ENCODE measurements around the gene CMTM8.
A peak's percentile ranks its signal among the peaks of the same experiment; 100 is the strongest.

Gene CMTM8

GRCh38 chr3:32309654-32310242 is 71.3 kb downstream of the CMTM8 start:
- DNase-seq: no peak

DNA sequence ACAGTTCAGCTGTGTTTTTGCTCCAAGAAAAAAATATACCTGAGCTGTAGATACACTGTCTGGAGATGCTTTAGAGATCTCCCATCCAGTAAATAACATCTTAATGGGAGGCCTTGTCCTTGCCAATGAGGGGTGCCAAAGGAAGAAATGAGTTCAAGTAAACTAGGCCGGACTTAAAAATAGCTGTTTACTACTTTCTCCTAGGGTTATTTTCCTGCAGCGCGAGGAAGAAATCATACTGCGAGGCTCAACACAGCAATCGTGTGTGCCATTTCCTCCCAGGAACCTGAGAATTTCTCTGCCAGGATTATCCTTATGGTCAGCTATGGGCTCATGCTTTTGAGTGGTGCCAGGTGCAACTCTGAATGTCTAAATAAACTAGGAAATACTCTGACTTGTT is 71.9 kb downstream of the CMTM8 start:
- no peak for DNase-seq

- no peak for DNase-seq
Measured at GRCh38 chr3:32310918-32311839, 72.7 kb downstream of the CMTM8 start.

GRCh38 chr3:32312251-32312650 is 73.8 kb downstream of the CMTM8 start:
- no peak for DNase-seq

DNA sequence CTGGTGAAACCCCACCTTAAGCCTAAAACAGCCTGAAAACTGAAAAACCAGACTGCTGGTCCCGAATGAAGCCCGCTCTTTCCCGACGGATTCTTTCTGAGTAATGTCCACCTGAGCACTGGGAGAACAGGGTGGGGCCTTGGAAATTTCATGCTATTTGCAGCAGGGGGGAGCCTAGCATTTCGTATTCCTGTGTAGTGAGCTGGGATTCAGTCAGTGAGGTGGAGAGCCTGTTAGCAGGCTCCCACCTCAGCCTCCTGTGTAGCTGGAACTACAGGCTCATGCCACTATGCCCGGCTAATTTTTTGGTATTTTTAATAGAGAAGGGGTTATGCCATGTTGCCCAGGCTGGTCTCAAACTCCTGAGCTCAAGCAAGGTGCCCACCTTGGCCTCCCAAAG is 74.7 kb downstream of the CMTM8 start:
- DNase-seq: no peak

DNA sequence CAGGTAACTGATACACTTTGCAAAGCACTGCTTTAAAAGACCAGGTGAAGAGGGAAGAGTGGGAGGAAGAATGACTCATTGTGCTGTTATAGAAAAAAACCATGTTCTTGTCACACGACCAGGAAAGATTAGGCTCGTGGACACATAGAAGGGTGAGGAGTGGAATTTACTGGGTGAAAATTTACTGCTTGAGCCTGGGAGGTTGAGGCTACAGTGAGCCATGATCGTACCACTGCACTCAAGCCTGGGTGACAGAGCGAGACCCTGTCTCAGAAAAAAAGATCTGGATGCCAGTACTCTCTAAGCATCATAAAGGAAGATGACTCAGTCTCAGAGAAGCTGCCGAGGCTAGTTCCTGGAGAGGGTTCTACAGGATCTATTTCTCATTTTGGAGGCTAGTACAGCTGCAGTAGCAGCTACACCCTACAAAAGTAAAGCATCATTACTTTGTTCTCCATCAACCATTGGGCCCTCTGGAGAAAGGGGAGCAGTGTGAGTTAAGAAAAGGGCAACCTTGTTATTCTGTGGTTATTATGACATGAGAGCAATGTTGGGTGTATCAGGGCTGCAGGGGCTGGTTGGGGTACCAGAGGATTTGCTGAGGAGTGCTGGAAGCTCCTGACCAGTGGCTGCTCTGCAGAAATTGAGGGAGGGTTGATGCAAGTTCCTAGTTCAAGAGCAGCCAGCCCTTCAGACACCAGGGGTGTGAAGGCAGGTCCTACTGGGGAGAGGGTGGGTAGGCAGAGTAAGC is 75.4 kb downstream of the CMTM8 start:
- DNase-seq: peak in 1 of 5 donors; percentile 68

GRCh38 chr3:32315441-32315840 is 77.0 kb downstream of the CMTM8 start:
- DNase-seq: no peak

GRCh38 chr3:32316319-32316718 is 77.8 kb downstream of the CMTM8 start:
- DNase-seq: no peak

GRCh38 chr3:32316976-32317375 is 78.5 kb downstream of the CMTM8 start:
- no peak for DNase-seq

DNA sequence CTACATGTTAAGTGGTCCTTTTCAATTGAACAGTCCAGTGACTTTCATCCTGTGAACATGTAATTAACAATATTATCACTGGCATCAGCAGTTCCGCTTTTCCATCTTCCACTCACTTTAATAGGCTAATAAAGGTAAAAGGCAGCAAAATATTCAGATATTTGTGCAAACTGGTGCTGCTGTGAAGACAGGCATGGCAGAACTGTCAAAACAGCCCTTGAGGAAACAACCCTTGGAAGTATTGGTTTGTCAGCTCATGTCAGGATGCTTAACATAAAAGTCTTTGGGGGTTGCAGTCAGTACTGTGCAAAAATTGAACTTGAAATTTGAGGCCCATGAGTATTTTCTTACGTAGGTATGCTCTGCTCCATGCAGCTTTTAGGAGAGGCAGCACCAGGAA is 81.1 kb downstream of the CMTM8 start:
- no peak for DNase-seq

GRCh38 chr3:32320080-32320479 is 81.6 kb downstream of the CMTM8 start:
- DNase-seq: no peak

GRCh38 chr3:32321095-32321790 is 82.8 kb downstream of the CMTM8 start:
- DNase-seq: no peak

DNA sequence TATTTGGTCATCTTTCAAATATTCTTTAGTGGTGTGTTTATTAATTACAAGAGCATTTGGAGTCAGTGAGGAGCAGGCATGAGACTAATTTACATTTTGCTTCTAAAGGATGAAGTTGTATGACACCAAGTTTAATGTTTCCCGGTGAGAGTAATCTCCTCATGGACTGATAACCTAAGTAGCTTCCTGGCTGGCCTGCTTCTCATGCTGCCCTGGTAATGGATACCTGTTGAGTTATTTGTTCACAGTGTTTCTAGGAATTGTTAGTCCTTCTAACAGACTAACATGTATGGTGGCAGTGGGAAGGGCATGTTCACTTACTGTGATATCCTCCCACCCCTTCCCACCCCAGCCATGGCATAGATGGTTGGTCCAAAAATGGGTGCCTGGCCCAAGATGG is 83.8 kb downstream of the CMTM8 start:
- DNase-seq: no peak

- DNase-seq: no peak
Measured at GRCh38 chr3:32323604-32324003, 85.1 kb downstream of the CMTM8 start.

DNA sequence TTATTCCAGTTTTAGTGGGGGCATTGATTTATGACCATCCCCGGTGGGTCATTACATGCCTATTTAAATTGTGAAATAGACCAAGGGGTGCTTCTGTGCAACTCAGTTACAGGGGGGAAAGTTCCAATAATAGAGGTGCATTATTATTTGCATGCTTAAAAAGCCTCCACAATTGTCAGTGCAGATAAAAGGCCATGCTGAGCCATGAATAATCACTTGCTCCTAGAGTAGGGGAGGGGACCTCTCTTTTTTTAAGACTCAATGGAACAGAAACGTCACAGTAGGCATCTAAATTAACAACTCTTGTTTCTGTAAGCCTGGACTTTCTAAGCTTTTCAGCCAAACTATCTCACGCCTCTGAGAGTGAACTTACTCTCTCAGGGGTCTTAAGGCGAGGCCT is 86.7 kb downstream of the CMTM8 start:
- no peak for DNase-seq

DNA sequence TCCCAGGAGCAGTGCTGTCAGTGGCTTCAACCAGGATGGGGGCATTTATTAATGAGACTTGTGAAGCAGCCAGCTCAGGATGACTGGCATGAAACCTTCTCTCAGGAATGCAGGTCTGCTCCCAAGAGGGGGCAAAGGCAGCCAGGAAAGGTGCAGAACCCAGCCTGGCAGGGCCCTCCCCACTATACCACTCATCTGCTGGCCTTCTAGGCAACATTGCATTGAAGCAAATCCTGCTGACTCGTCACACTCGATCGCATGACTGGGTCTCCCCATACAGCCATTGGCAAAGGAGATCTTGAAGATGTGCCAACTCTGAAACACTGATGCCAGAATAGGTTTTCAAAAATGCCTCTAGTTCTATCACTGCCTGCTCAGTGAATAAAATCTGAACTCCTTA is 87.4 kb downstream of the CMTM8 start:
- no peak for DNase-seq

DNA sequence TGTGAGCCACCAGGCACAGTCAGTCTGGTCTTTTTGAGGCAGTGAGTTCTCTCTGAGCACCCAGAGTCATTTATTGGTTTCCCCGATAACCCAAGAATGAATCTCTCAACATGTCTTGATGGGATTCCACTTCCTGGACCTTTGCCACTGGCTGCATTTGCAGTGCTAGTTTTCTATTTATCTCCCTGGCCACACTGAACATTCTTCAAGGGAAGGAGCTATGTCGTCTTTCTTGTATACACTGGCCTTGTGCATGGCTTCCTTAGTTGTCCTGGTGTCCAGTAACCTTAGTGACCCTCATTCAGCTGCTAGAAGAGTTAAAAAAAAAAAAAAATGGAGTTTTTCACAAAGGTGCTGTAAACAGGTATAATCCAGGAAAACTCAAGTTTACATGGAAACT is 88.3 kb downstream of the CMTM8 start:
- DNase-seq: no peak

- DNase-seq: peak in 4 of 5 donors; percentile 17 to 73 (median 33)
Measured at GRCh38 chr3:32334675-32335074, 96.2 kb downstream of the CMTM8 start.

DNA sequence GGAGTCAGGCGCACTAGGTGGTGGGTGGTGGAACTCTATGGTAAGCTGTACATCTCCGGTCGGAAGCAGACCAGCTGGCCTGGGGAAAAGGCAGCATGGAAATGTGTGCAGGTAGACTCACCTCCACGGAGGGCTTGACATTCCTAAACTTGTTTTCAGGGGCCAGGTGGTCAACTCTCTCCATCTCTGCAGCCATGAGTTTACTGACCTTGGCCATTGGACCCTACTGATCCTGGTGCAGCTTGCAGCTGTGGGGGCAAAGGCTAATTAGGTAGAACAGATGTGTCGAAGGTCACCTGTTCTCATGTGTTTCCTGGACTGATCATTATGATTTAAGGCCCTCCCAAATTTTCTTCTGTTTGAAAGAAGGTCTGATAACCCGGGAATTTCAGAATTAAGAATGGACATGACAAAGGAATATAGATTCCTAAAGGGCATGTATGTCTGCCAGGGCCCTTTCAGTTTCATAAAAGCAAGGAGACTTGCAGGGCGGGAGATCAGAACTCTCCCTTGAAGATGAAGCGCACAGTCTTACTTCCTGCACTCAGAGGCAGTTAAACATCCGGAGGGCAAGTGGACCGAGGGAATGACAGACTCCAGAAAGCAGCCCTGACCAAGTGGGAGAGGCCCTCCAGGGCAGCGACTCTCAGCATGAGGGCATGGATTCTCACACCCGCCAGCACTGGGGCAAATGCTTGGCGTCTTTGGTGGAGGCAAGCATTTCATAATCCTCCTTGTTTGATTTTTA is 97.1 kb downstream of the CMTM8 start:
- peak in 1 of 5 donors; percentile 47 for DNase-seq

GRCh38 chr3:32336113-32336498 is 97.6 kb downstream of the CMTM8 start:
- DNase-seq: no peak

GRCh38 chr3:32337505-32337904 is 99.0 kb downstream of the CMTM8 start:
- no peak for DNase-seq

GRCh38 chr3:32340039-32340438 is 101.6 kb downstream of the CMTM8 start:
- peak in 2 of 5 donors; percentile 4 to 53 for DNase-seq
